ENCODE data around the gene SV2B.

GRCh38 chr15:91067036-91067435, 33.0 kb upstream of the SV2B start:
- TF ChIP-seq, protein P1, sequence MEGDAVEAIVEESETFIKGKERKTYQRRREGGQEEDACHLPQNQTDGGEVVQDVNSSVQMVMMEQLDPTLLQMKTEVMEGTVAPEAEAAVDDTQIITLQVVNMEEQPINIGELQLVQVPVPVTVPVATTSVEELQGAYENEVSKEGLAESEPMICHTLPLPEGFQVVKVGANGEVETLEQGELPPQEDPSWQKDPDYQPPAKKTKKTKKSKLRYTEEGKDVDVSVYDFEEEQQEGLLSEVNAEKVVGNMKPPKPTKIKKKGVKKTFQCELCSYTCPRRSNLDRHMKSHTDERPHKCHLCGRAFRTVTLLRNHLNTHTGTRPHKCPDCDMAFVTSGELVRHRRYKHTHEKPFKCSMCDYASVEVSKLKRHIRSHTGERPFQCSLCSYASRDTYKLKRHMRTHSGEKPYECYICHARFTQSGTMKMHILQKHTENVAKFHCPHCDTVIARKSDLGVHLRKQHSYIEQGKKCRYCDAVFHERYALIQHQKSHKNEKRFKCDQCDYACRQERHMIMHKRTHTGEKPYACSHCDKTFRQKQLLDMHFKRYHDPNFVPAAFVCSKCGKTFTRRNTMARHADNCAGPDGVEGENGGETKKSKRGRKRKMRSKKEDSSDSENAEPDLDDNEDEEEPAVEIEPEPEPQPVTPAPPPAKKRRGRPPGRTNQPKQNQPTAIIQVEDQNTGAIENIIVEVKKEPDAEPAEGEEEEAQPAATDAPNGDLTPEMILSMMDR (IDR thresholded peaks at IDR 0.05; ENCODE audit: poor library complexity), result no peak
- no peak for TF ChIP-seq EZH2phosphoT487 (IDR thresholded peaks at IDR 0.05; ENCODE audit: low read depth, severe bottlenecking, unreplicated experiment)
